ENCODE results near the gene DAPK1. TPM values are rescaled to one million over a fixed set of nuclear protein-coding genes. Genes with fewer than 3 reads are reported as not detected.
A peak's percentile ranks its signal among the peaks of the same experiment; 100 is the strongest.

The DAPK1 gene
- total RNA-seq, 4 donors from 2014 or later = 19.1 to 44.8 (median 40.4) TPM

- no peak for DNase-seq
- intact Hi-C loops (cut with DNase I; ENCODE audit: low total_unique reads) = no loop called here
These were observed 6.8 kb upstream of the DAPK1 start for GRCh38 chr9:87490907-87491306.

GRCh38 chr9:87491523-87491922 is 6.1 kb upstream of the DAPK1 start:
- TF ChIP-seq POLR2A (IDR thresholded peaks at IDR 0.05) (no peak), CTCF (IDR thresholded peaks at IDR 0.05) (no peak)
- Histone ChIP-seq H3K36me3 (no peaks in the 10 kb centered on the region), H3K4me3 (no peak overlapping the region), H3K9me3 (no peaks in the 10 kb centered on the region), H3K4me1 (no peaks in the 10 kb centered on the region), H3K27me3 (no peaks in the 10 kb centered on the region), H3K27ac (no peak overlapping the region)
- intact Hi-C loops (cut with DNase I; ENCODE audit: low total_unique reads) = no loop called here
- no peak for DNase-seq

More at GRCh38 chr9:87490907-87491306, 6.8 kb upstream of the DAPK1 start:
- Histone ChIP-seq H3K27me3 (no peaks in the 10 kb centered on the region), H3K36me3 (no peaks in the 10 kb centered on the region), H3K9me3 (no peaks in the 10 kb centered on the region), H3K4me1 (no peaks in the 10 kb centered on the region), H3K4me3 (no peak overlapping the region), H3K27ac (no peak overlapping the region)
- TF ChIP-seq POLR2A (IDR thresholded peaks at IDR 0.05) = no peak
- no peak for TF ChIP-seq CTCF (IDR thresholded peaks at IDR 0.05)

- TF ChIP-seq POLR2A (IDR thresholded peaks at IDR 0.05) (no peak), CTCF (IDR thresholded peaks at IDR 0.05) (no peak)
- no peaks in the 10 kb centered on the region for H3K9me3 ChIP-seq
- intact Hi-C loops (cut with DNase I; ENCODE audit: low total_unique reads) = no loop called here
These were observed 5.0 kb upstream of the DAPK1 start for GRCh38 chr9:87492642-87493041.

GRCh38 chr9:87494970-87495471 is 2.6 kb upstream of the DAPK1 start:
- Histone ChIP-seq H3K27me3 (no peaks in the 10 kb centered on the region), H3K4me1 (no peaks in the 10 kb centered on the region), H3K36me3 (no peaks in the 10 kb centered on the region), H3K4me3 (no peak overlapping the region), H3K9me3 (no peaks in the 10 kb centered on the region), H3K27ac (no peak overlapping the region)
- no peak for DNase-seq
- TF ChIP-seq CTCF (IDR thresholded peaks at IDR 0.05) (no peak), POLR2A (IDR thresholded peaks at IDR 0.05) (no peak)
- intact Hi-C loops (cut with DNase I; ENCODE audit: low total_unique reads) = no loop called here

More at GRCh38 chr9:87492642-87493041, 5.0 kb upstream of the DAPK1 start:
- no peak for DNase-seq
- Histone ChIP-seq H3K4me3 (no peak overlapping the region), H3K27ac (no peak overlapping the region), H3K4me1 (no peaks in the 10 kb centered on the region), H3K27me3 (no peaks in the 10 kb centered on the region), H3K36me3 (no peaks in the 10 kb centered on the region)

- H3K36me3 ChIP-seq = no peaks in the 10 kb centered on the region
- no peaks in the 10 kb centered on the region for H3K4me1 ChIP-seq
- TF ChIP-seq CTCF (IDR thresholded peaks at IDR 0.05) (no peak), POLR2A (IDR thresholded peaks at IDR 0.05) (no peak)
- intact Hi-C loops (cut with DNase I; ENCODE audit: low total_unique reads) = no loop called here
- peak overlapping the region; percentile 67 to 76 for H3K27ac ChIP-seq
- H3K4me3 ChIP-seq = peak overlapping the region; percentile 54 to 83
- no peaks in the 10 kb centered on the region for H3K9me3 ChIP-seq
- DNase-seq = no peak
- no peaks in the 10 kb centered on the region for H3K27me3 ChIP-seq
These were observed 525 bp upstream of the DAPK1 start for GRCh38 chr9:87497080-87497603.
